Activated T-cell treated with anti-CD3 and anti-CD28 coated beads for 1 hour (primary cell): ENCODE measurements around the gene SYT12.
"Not testable (repeated sequence)": the region's sequence is repeated elsewhere in the genome, so short reads cannot be mapped to it uniquely, and the experiment has no call there.

Experiments
- DNase-seq: peaks from one replicate; pipeline ENCODE4 v3.0.0-alpha.2; 2020; ENCODE audit warnings: low read depth

Gene SYT12, protein sequence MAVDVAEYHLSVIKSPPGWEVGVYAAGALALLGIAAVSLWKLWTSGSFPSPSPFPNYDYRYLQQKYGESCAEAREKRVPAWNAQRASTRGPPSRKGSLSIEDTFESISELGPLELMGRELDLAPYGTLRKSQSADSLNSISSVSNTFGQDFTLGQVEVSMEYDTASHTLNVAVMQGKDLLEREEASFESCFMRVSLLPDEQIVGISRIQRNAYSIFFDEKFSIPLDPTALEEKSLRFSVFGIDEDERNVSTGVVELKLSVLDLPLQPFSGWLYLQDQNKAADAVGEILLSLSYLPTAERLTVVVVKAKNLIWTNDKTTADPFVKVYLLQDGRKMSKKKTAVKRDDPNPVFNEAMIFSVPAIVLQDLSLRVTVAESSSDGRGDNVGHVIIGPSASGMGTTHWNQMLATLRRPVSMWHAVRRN

DNA sequence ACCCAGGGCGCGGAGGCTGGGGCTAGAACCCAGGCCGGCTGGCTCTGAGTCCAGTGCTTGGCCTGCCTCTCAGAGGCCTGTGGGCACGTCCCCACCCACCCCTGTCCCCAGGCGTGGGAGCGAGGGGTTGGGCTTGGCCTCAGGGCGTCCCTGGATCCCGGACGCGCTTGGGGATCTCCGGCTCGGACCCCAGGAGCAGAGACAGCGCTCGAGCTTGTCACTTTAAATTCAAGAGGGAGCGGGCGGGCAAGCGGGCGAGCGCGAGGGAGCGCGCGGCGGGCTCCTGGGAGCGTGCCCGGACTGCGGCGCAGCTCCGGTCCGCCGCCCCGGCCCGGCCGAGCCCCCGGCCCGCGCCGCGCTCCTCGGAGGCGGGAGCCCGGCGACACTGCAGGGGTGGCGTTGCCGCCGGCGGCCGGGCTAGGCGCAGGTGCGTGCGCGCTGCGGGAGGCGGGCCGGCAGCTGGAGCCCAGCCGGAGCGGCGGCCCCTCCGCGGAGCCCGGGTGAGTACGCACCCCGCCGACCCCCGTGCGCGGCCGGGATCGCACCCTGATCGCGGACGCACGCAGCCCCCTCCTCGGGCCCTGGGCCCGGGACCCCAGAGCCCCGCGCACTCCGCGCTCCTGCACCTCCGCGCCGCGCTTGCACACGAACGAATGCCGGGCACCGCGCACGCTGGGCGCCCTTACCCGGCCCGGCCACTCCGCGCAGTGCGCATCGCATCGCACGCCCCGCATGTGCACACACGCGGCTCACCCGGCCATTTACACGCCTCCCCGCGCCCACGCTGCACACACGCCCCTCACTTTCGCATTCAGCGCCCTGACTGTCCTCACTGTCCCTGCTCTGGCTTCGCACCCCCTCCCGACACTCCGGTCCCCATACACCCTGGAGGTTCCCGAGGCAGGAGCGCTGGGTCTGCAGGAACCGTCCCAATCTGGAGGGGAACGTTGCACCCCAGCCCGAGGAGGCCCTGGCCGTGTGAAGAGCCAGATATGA is at the start of gene SYT12:
Gene SYT12 (plus strand): TSS at position 174 of the 996 bp plus-strand sequence. CDS start 7,011 bp downstream, outside the sequence.
- DNase-seq: no peak

DNA sequence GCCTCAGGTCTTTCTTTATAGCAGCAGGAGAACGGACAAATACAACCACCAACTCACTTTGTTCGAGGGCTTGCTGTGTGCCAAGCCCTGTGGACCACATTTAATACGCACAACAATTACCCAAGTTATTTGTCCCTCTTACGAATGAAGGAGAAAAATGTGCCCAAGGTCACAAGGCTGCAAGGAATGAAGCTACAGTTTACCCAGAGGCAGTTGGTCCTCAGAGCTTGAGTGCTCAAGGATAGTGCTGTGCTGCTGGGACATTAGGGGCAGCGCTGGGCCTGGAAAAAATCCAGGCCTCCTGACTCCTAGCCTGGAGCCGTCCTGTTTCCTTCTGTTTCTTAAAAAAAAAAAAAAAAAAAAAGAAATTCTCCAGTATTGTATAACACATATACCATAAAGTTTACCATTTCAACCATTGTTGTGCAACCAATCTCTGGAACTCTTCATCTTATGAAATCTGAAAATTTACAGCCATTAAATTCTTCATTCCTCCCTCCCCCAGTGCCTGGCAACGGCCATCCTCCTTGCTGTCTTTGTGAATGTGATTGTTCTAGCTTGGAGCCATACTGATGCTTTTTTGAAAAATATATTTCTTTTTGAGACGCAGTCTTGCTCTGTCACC is 48.9 kb upstream of the SYT12 start:
- no peak for DNase-seq

DNA sequence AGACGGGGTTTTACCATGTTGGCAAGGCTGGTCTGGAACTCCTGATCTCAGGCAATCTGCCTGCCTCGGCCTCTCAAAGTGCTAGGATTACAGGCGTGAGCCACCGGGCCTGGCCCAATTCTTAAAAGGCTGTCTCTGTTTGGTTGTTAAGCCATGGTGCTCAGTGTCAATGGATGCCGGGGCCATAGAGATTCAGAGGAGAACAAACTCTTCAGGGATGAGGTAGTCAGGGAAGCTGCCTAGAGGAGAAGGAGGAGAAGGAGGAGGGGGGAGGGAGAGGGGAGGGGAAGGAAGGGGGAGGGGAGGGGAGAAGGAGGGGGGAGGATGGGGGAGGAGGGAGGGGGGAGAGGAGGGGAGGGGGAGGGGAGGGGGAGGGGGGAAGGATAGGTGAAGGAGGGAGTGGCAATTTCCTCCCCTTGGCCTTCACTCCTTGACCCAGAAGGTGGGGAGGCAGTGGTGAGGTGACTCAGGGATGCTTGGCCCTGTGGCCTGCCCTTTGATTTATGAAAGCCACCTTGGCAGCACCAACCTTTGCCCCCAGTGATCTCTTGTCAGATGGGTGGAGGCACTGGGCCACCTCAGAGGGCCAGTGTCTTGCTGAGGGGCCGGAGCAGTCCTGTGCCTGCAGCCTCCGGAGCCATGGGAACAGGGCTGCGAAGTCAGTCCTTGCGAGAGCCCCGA is 48.1 kb upstream of the SYT12 start, which contains the start of gene C11orf86:
Gene C11orf86 (plus strand): TSS at position 581 of the 681 bp plus-strand sequence. CDS start 59 bp downstream, at position 640.
- DNase-seq: no peak

GRCh38 chr11:66975405-66976027 is 47.4 kb upstream of the SYT12 start:
- no peak for DNase-seq

DNA sequence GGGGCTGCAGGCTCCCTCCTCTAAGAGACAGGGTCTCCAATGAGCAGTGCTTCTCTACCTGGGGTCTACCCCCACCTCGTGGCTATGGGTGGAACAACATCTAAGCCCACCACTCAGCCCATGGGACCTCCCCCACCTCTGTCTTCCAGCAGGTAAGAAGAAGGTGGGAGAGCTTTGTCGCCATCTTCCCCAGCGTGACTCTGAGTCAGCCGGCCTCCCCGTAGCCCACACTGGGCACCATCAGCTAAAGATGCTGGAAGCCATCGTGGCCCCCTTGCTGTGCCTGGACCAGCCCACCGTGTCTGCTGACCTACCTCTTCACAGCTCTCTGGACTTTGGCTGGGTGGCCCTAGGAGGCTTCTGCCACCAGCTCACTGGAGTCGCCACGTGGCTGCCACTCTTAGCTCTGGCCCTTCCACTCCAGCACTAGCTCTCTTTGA is 46.9 kb upstream of the SYT12 start:
- no peak for DNase-seq

GRCh38 chr11:66976925-66977324 is 46.0 kb upstream of the SYT12 start:
- no peak for DNase-seq

DNA sequence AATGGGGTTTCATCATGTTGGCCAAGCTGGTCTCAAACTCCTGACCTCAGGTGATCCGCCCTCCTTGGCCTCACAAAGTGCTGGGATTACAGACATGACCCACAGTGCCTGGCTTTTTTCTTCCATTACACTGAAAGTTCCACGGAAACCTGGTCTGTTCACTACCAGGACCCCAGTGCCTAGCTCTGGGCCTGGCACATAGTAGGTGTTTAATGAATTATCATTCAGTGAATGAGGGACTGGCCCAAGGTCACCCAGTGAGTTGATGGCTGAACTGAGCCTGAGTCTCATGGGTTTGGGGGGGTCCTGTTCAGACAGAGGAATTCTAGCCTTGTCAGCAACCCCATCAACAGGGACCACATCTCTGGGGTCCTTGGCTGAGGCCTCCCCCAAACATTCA is 44.7 kb upstream of the SYT12 start:
- no peak for DNase-seq

- no peak for DNase-seq
Observed at GRCh38 chr11:66978717-66979116, 44.2 kb upstream of the SYT12 start.

DNA sequence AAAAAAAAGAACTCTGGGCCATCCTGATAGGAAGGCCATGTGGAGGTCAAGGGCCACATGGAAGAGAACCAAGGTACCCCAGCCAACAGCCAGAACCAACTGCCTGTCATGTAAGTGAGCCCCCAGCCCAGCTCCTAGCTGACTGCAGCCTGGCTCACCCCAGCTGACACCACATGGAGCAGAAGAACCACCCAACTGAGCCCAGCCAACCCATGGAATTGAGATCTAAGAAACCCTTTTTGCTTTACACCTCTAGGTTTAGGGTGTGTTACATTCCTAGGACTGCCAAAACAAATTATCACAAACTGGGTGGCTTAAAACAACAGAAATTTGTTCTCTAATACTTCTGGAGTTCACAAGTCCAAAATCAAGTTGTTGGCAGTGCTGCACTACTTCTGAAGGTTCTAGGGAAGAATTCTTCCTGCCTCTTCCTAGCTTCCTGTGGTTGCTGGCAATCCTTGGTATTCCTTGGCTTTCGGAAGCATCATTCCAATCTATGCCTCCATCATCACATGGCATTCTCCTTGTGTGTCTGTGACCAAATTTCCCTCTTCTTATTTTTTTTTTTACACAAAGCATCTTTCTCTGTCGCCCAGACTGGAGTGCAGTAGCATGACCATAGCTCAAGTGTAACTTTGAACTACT is 43.5 kb upstream of the SYT12 start:
- DNase-seq: no peak

DNA sequence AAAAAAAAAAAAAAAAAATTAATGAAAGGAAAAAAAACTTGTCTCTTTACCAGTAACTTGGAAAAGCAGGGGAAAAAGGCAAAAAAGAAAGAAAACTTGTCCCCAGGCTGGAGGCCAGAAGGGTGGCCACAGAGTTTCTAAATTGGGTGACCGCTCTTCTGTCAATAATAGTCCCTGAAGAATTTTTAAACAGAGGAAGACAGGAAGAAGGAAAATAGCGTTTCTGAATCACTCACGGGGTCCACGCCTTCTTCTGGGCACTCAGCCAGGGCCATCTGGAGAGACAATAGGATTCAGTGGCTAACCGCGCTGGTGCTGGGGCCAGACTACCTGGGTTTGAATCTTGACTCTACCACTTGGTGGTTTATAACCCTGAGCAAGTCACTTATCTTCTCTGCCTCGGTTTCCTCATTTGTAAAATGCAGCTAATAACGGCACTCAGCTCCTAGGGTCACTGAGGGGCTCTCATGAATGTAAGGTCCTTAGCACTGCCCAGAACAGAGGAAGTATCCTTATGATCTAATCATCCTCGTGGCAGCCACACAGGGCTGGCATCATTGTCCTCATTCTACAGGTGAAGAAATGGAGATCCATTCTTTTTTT is 40.9 kb upstream of the SYT12 start:
- DNase-seq: no peak

DNA sequence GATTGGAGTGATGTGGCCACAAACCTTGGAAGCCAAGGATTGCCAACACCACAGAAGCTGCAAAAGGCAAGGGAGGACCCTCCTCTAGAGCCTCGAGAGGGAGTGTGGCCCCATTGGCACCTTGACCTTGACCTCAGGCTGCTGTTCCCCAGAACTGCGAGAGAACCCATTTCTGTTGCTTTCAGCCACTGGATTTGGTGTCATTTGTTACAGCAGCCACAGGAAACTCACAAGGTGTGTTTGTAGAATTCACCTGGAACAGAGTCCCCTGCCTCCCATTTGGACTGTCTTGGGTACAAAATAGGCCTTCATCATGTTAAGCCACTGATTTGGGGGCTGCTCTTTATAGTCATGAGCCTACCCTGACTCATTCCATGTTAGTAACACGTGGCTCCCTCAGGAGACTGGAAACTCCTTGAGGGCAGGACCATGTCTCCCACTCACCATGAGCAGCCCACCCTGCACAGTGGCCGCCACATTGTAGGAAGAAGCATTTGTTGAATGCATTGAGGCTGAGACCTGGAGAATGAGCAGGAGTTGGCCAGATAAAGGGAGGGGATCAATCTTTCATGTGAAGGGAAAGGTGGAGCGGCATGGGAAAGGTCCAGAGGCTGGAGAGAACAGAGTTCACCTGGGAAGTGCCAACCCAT is 39.5 kb upstream of the SYT12 start:
- no peak for DNase-seq

GRCh38 chr11:66985508-66986177 is 37.3 kb upstream of the SYT12 start:
- DNase-seq: no peak

- no peak for DNase-seq
Observed at GRCh38 chr11:66986178-66986545, 36.8 kb upstream of the SYT12 start.

DNA sequence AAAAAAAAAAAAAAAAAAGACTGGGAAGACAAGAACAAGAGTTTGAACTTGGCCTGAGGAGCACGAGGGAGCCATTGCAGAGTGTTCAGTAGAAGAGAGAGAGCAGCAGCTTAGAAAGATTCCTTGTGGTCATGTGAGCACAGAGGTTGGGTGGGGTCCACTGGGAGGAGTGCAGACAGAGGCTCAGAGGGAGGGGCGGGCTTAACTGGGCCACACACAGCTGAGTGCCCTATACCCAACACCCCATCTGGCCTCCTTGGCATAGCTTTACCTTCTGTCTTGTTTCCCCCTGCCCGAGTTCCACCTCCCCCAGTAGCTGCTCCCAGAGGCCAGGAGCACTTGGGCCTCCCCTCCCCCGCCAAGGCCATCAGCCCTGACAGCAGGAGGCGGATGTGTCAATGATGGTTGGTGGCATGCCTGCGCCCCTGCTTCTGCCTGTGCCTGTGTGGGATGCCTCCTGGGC is 35.7 kb upstream of the SYT12 start:
- DNase-seq: no peak

DNA sequence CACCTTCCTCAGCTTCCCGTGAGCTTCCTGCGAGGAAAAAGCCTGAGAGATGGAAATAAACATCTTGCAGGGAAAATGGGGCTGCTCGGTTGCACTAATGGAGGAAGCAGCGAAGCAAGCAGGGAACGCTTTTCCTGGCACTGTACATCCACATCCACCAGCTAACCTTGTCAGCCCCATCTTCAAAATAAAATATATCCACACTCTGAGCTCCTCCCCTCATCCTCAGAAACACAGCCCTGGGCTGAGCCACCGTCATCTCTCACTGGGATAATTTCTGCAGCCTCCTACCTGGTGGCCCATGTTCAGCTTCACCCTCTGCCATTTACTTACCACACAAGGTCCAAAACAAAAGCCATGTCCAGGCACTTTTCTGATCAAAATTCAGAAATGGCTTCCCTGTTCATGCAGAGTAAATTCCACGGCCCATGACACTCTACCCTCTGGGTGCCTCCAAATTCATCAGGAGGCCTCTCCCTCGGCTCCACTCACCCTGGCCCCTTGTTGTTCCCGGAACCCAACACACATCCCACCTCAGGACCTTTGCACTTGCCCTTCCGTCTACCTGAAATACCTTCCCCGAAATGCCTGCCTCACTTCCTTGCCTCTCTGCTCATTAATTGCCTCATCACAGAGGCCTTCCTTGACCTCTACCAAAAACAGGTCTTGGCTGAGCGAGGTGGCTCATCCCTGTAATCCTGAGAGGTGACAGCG is 34.9 kb upstream of the SYT12 start:
- no peak for DNase-seq

DNA sequence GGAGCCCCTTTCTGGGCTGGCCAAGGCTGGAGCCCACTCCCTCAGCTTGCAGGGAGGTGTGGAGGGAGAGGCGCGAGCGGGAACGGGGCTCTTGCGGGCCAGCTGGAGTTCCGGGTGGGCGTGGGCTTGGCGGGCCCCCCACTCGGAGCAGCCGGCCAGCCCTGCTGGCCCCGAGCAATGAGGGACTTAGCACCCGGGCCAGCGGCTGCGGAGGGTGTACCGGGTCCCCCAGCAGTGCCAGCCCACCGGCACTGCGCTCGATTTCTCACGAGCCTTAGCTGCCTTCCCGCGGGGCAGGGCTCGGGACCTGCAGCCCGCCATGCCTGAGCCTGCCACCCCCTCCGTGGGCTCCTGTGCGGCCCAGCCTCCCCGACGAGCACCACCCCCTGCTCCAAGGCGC is 34.2 kb upstream of the SYT12 start:
- not testable (repeated sequence) for DNase-seq

DNA sequence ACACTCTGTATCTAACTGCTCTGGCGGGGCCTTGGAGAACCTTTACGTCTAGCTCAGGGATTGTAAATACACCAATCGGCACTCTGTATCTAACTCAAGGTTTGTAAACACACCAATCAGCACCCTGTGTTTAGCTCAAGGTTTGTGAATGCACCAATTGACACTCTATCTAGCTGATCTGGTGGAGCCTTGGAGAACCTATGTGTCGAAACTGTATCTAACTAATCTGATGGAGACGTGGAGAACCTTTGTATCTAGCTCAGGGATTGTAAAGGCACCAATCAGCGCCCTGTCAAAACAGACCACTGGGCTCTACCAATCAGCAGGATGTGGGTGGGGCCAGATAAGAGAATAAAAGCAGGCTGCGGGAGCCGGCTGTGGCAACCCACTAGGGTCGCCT is 33.6 kb upstream of the SYT12 start:
- not testable (repeated sequence) for DNase-seq

DNA sequence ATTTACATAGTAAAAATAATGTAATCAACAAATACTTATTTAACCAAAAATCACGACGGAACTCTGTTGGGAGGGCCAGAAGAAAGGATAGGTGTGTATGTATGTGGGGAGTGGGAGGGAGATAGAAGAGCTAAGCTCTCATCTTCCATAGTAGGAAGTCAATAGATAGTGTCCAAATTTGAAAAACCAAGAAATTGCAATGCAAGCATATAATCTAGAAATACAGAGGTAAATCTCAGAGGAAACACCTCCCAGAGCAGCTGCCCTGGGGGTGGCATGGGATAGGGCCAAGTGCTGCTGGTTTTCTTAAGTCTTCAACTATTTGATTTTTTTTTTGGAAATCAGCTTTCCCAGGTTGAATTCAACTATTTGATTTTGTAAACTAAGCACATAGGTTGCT is 30.9 kb upstream of the SYT12 start:
- DNase-seq: no peak
